Medulla oblongata (tissue), 1 donor: ENCODE measurements around the gene ZFAND2B.

Experiments used
- DNase-seq: peaks from one replicate; pipeline ENCODE4 v3.0.0-alpha.2; 2015; ENCODE audit errors: extremely low spot score

Gene ZFAND2B

DNA sequence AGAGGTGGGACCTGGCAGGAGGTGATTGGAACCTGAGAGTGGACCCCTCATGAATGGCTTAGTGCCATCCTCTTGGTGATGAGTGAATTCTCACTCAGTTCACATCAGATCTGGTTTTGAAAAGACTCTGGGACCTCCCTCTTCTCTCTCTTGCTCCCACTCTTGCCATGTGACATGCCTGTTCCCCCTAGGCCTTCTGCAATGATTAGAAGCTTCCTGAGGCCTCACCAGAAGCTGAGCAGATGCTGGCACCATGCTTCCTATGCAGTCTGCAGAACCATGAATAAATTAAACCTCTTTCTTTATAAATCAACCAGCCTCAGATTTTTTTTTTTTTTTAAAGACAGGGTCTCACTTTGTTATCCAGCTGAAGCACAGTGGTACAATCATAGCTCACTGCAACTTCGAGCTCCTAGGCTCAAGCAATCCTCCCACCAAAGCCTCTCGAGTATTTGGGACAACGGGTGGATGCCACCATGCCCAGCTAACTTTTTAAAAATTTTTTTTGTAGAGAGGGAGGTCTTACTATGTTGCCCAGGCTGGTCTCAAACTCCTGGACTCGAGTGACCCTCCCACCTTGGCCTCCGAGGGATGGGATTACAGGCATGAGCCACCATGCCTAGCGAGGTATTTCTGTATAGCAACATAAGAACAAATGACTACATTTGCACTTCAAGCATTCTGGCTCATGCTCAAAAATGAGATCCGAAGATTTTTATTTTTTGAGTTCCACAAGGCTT, 2.0 kb upstream of the ZFAND2B start:
- no peak for DNase-seq

DNA sequence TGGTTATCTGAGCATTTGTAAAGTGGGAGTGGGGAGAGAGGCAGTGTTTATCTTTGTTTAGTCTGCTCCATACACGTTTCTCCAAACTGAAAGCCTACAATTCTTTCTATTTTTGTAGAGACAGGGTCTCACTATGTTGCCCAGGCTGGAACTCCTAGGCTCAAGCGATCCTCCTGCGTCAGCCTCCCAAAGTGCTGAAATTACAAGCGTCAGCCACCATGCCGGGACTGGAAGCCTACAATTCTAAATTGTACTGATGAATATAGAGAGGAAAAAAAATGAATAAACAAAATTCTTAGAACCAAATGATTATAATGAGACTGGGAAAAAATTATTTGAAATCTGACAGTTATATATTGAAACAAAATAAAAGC, 1.4 kb upstream of the ZFAND2B start:
- no peak for DNase-seq

DNA sequence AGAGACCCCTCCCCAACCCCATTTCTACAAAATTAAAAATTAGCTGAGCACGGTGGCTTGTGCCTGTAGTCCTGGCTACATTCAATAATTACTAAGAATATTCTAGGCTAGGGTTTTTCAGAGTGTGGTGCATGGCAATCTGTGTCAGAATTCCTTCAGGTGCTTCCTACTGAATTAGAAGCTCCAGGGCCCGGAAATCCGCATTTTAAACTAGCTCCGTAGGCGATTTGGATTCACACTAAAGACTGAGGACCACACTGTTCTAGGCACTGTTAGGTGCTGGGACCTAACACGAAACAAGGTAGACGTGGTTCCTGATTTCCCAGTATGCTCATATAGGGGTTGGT, 628 bp upstream of the ZFAND2B start:
- DNase-seq: no peak

DNA sequence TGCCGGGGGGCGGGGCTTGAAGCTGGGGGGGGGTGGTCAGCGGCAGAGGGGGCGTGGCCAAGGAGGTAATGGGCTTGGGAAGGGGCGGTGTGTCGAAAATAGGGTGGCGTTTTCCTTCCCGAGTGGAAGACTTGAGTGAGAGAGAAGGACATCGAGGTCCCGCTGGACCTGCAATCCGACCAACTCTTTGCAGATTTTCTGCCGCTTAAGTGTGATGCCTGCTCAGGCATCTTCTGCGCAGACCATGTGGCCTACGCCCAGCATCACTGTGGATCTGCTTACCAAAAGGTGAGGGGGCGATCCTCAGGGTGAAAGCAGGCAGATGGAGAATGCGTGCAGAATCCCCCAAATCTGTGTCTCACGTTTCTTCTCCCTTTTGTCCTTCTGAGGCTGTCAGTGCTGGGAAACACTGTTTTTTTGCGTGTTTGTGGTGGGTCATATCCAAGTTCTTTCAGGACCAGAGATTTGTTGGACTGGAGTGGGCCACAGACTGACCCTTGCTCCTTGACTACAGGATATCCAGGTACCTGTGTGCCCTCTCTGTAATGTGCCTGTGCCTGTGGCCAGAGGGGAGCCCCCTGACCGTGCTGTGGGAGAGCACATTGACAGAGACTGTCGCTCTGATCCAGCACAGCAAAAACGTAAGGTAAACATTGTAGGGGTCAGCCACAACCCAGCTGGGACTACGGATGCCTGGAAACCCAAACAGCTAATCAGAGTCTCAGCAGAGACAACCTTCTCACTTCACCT, 727 bp downstream of the ZFAND2B start:
- peak; percentile 79 for DNase-seq

DNA sequence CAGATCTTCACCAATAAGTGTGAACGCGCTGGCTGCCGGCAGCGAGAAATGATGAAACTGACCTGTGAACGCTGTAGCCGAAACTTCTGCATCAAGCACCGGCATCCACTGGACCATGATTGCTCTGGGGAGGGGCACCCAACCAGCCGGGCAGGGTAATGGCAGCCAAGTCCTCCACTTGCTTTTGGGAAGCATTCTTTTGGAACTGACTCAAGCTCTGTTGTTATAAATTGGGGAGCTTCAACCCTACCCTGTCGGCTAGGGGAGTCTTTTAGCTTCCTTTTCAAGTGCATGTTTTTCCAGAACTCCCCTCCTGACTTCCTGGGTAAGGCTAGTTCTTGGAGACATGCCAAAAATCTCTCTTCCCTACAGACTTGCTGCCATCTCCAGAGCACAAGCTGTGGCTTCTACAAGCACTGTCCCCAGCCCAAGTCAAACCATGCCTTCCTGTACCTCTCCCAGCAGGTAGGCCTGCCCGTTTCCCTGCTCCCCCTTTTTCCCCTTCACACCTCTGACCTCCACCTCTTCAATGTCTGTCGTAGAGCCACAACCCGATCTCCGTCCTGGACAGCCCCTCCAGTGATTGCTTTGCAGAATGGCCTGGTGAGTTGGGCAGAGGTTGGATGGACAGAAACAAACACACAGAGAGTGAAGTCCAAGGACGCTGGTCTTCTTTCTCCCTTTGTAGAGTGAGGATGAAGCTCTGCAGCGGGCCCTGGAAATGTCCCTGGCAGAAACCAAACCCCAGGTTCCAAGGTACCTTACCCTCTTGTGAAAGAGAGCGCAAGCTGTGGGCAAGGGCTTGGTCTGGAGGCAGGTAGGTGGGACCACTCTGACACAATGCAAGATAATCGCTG, 1.5 kb downstream of the ZFAND2B start:
- DNase-seq: peak; percentile 35

DNA sequence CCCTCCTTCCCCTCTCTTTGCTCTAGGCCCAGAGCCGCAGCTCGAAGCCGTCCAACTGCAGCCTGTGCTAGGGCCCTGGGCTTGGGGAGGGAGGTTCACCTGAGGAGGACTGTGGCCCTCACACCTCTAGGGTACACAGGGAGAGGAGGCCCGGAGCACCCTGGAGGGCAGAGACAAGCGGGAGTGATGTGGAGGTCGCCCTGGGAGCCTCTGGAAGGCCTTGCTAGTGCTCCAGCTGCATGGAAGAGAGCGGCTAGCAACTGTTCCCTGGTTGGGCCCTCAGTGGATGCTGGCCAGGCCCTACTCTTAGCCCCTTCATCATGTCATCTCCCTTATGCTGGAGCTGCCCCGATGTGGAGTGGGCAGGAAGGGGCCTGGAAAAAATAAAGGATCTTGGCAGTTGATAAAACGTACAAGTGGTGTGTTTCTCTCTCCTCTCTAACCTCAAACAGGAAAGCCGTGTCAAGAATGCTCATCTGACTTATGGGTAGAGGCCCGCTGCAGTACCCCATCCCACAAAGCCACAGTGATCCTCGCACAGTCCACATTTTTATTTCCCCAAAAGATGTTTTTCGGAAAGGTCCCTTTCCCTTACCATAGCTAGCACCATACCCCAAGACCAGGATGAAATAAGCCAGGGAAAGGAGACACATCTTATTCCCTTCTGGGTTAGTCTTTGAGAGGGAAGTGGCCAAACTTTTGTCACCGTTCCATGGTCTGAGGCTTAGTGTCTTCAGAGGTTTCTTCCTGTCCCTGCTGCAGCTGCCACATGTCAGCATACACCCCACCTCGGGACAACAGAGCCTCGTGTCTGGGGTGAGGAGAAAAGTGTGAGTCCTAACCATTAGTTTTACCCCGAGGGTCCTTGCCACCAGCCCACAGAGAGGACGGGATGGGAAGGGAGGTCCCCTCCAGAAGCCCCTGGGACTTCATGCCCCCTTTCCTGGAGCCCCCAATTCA, 2.9 kb downstream of the ZFAND2B start:
- DNase-seq: no peak

DNA sequence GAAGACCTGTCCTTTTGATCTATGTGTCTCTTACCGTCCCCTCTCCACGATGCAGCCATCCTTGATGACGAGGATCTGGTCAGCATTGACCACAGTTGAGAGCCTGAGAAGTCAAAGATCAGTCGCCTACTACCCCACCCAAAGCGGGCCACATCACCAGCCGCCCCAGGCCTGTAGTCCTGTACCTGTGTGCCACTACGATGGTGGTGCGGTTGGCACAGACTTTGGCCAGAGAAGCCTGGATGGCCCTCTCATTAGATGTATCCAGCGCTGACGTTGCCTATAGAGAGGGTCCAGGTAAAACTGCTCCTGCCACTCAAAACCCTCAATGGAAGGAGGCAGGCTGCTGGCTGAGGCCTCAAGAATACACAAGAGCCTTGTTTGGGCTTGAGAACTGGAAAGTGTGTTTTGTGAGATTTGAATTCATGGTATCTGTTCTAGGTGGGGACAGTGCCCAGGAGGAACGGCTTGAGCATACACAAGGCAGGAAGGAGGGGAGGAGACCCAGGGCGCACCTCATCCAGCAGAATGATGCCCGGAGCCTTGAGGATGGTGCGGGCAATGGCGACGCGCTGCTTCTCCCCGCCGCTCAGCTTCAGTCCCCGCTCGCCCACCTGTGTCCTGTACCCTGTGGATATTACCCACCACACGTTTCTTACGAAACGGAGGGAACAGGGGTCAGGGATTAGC, 3.8 kb downstream of the ZFAND2B start:
- DNase-seq: no peak

DNA sequence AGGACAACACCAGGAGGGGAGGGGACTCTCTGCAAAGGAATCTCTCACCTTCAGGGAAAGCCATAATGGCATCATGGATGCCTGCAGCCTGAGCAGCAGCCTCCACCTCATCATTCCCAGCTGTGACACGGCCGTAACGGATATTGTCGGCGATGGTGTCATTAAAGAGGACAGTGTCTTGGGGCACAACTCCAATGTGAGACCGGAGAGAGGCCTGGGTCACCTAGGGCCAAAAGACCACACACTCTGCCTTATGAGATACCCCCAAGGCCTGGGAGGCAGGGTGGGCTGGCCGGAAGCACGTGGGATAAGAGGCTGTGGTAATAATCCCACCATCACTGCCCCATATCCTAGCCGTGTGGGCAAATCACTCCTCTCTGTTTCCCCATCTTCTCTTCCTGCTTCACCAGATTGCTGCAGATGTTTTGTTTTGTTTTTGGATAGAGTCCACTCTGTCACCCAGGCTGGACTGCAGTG, 4.3 kb downstream of the ZFAND2B start:
- no peak for DNase-seq

DNA sequence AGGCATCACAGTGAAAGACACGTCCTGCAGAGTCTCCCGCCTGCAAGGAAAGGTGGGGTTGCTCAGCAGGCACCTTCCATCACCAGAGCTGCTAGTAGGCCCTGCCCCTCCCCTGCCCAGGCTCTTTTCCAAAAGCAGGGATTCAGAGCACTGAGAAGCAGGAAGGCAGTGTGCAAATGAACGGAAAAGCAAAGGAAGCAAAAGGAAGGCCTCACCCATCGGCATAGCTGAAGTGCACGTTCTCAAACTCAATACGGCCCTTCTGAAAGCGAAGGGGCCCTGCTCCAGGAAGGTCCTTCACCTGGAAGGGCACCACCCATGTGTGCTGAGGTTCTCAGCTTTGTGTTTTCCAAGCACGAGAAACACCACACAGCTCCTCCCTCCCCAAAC, 6.4 kb downstream of the ZFAND2B start:
- no peak for DNase-seq

DNA sequence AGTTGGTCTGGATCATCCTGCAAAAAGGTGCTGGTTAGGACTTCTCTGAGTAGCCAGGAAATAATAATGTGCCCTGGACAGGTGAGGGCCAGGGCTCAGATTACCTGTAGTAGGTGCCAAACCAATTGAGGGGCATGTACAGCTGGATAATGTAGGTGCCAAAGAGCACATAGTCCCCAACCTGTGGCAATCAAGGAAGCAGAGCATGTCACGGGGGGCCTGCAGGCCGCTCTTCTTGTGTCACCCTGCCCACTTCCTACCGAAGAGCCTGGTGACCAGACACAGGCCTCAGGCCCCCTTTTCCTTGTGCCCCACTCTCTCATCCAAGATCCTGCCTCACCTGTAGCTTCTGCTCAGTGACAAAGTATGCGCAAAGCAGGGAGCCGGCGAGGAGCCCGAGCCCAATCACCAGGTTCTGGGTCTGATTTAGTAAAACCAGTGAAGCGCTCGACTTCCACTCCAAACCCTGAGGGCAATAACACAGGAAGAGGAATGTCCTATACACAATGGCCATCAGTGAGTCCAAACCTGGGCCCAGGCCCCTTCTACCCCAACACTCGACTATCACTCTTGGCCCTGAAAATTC, 7.0 kb downstream of the ZFAND2B start:
- no peak for DNase-seq

DNA sequence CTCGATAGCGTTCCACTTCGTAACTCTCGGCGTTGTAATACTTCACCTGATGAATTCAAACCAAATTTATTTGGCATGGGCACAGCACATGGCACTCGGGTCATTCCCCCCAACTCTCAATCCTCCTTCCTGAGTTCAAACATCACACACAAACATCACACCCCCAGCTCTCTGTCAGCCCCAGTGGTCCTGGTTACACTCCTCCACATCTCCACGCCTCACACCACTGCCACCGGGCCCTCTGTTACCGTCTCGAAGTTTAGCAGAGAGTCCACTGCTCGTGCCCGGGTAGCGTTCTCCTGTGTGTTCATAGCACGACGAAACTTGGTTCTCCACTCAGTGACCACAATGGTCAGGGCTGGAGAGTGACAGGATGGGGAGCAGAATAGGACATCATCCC, 7.6 kb downstream of the ZFAND2B start:
- DNase-seq: no peak

DNA sequence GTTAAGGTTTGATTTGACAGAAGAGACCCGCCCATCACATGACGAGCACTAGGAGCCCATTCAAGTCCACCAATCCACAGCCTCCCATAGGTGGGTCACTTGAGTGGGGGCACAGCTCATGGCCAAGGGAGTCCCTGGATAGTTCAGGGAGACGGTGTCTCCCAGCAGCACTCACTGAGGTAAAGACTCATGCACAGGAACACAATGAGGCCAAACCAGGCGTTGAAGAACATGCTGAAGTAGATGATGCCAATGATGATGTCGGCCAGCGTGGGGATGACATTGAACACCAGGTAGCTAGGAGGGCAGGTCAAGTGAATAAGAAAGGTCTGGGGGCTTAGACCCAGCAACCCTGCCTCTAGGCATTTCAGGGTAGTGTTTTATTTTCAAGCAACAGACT, 8.2 kb downstream of the ZFAND2B start:
- no peak for DNase-seq

DNA sequence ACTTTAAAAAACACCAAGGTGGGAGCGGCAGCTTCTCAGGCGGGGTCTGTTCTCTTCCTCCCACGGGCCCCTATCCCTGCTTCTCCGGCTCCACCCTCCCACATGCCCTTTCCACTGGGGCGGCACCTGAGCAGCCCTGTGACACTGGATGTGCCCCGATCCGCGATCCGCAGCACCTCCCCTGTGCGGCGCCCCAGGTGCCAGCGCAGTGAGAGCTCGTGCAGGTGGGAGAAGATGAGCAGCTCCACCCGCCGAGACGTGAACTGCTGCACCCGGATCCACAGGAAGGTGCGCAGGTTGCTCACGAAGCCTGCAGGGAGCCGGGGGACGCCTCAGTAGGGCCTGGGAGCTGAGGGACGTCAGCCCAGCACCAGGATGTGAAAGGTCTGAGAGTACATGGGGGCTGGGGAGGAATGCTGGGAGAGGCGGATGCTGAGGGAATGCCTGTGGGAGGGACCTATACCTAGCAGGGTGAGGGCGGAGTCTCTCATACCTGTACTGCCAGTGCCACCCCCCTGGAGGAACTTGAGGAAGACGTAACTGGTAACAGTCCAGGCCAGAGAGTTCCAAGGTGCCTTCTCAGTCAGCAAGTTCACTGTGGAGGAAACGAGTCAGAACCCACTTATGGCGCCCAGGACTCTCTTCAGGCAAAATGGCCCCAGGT, 9.4 kb downstream of the ZFAND2B start:
- no peak for DNase-seq

DNA sequence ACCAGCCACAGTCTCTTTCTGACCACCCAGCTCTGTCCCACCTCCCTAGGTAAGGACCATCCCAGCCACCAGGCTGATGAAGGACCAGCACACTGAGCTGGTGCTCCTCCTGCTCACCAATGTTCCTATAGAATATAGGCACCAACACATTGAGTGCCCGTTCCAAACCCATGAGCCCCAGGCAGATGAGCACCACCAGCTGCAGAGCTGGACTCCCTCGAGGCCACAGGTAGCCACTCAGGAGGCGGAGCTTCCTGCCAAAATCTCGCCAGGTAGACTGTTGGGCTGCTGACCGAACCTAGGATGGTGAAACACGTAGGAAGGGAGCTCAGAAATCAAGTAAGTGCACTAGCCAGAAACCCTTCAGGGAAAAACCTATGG, 9.9 kb downstream of the ZFAND2B start:
- DNase-seq: no peak

DNA sequence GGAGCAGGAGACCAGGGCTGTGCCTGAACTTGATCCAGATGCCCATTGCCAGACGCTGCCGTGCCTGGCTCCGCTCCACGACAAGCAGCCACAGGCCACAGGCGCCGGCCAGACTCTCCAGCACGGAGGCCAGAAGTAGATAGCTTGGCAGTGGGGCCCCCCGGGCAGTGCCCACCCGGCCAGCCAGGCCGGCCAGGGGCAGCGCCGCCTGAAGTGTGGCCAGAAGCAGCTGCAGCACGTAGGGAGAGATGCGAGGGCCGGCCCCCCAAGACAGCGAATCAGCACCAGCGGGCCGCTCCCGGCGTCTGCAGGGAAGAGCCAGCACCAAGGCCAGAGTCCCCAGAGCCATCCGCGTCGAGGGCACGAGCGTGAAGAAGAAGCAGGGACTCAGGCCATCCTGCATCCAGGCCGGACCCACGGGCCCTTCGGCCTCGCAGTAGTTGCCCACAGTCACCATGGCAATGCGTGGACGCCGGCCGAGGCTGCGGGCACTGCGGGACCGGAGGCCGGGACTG, 11.7 kb downstream of the ZFAND2B start:
- peak; percentile 44 for DNase-seq

DNA sequence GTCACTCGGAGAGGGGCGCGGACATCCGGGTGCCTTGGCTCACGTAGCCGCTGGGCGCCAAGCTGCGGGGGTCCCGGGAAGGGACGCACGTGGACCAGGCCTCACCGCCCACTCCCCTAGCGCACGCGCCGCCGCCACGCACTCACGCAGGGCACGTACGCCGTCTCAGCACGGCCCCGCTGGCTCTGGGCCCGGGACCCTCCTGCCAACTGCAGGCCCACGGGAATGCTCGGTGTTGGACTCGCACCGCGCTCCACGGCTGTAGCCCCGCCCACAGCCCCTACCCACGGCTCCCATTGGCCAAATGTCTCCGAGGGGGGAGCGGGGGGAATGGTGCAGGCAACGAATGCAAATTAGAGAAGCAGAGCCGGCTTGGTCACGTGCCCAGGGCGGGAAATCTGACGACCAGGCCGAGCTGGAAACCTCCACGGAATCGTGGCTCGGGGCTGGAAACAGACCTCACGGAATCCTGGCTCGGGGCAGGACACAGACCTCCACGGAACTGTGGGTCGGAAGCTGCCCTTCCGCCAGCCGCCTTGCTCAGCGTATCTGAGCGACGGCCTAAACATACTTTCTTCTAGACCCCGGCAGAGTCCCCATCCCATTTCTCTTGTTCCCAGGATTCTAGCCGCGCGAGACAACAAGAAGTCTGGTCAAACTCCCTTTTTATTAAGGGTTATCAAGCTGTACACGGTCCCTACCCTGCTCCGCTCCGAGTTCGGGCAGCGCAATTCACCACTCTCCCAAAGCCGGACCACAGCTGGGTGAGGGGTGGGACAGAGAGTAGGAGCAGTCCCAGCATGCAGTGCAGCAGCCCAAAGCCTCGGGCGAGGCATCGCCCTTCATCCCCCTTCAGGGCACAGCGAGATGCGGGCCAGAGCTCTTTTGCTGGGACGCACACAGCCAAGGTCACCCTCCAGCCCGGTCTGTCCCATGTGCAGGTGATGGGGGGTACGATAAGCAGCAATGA, 12.4 kb downstream of the ZFAND2B start, which contains the start of gene ABCB6:
TSS of gene ABCB6 (minus strand) at position 227 of the 970 bp plus-strand sequence. CDS start 285 bp downstream, outside the sequence.
- DNase-seq: peak; percentile 97

DNA sequence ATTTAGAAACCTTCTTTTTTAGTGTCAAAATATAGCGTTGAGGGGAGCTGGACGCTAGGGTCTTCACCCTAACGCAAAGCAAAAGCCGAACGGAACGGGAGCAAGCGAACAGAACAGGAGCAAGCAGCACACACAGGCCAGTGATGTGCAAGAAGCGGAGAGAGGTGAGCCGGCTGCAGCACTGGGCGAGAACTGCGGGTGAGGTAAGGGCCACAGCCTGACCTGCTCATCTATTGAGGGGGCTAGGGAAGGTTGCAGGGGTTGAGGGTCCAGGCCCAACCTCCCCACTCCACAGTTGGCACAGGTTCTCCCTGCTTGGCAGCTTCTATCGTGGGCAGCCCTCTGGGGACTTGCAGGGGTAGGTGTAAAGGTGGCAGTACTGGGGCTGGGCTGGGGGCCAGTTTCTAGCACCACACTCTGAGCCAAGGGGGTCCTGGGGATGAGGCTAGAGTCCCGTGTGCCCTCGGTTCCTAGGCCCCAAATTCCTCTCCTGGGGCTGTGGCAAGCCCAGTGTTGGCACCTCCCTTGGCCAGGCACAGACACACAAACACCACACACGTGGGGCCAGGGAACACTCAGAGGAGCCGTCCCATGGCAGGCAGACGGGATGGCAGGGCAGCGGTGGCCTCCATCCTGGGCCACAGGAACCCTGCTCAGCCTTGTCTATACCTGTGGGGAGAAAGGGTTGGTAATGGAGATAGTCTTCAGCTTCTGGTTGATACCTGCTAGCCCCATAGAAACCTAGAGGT, 13.4 kb downstream of the ZFAND2B start:
- DNase-seq: no peak
